Heart left ventricle (tissue), 16 donors: ENCODE results near the gene PFDN4. TPM values are rescaled to one million over a fixed set of nuclear protein-coding genes. Genes with fewer than 3 reads are reported as not detected.
A peak's percentile ranks its signal among the peaks of the same experiment; 100 is the strongest.

Source experiments
- ATAC-seq, 4 donors: fragments of 200-7000 bp; cut with Tn5 transposase; one replicate each; pipeline ENCODE4 v1.9.1; 2020 to 2022; ENCODE audit warnings: moderate library complexity in 4 of 4, mild to moderate bottlenecking in 3 of 4, moderate number of reproducible peaks in 1 of 4
- DNase-seq, 5 donors: peaks; one replicate each; pipeline ENCODE4 v3.0.0-alpha.2; 2020
- H3K27ac ChIP-seq, 12 donors: fragments of 200-600 bp; sonication (generic) in 4 of 12; one replicate each; pipeline versions ENCODE4 v1.5.0 to v1.8.0; 2016 to 2022; ENCODE audit warnings: mild to moderate bottlenecking in 2 of 12
- H3K27me3 ChIP-seq, 9 donors: fragments of 200-600 bp; sonication (generic) in 2 of 9; one replicate each; pipeline versions ENCODE4 v1.5.1 to v1.8.0; 2016 to 2022; ENCODE audit warnings: mild to moderate bottlenecking in 3 of 9
- H3K36me3 ChIP-seq, 9 donors: fragments of 200-600 bp; sonication (generic) in 2 of 9; one replicate each; pipeline versions ENCODE4 v1.5.0 to v1.8.0; 2018 to 2022; ENCODE audit warnings: mild to moderate bottlenecking in 2 of 9
- H3K4me1 ChIP-seq, 12 donors: fragments of 200-600 bp; sonication (generic) in 4 of 12; one replicate each; pipeline versions ENCODE4 v1.5.0 to v1.8.0; 2016 to 2022; ENCODE audit warnings: mild to moderate bottlenecking in 3 of 12
- H3K4me3 ChIP-seq, 12 donors: fragments of 200-600 bp; sonication (generic) in 4 of 12; one replicate each; pipeline versions ENCODE4 v1.5.0 to v1.8.0; 2017 to 2022; ENCODE audit warnings: mild to moderate bottlenecking in 9 of 12, moderate library complexity in 4 of 12
- H3K9me3 ChIP-seq, 12 donors: fragments of 200-600 bp; sonication (generic) in 4 of 12; one replicate each; pipeline versions ENCODE4 v1.5.0 to v1.8.0; 2016 to 2022; ENCODE audit warnings: mild to moderate bottlenecking in 1 of 12
- POLR2A ChIP-seq, 2 donors: fragments of 450-650 bp; IDR thresholded peaks; one replicate each; pipeline ENCODE4 v1.6.1; 2017; ENCODE audit warnings: antibody characterized with exemption in 2 of 2, mild to moderate bottlenecking in 2 of 2, moderate library complexity in 2 of 2
- WGBS, 4 donors: extraction: QIAGEN DNeasy Blood & Tissue Kit in 2 of 4; methylation state at CpG; one replicate each; pipeline versions ENCODE4 v1.1.5 to v1.1.7; 2013 to 2018; 5-methylcytosine and 5-hydroxymethylcytosine counted together
- intact Hi-C, 10 donors: fragments of 100-400 bp; cut with DNase I; formaldehyde crosslinking; loops; one replicate each; pipeline versions ENCODE4 v1.11.1 to v1.14.2; 2022
- polyA plus RNA-seq, 2 donors: library from polyadenylated mRNA; stranded (reverse); fragments of 200-250 nt; gene quantifications; one replicate each; pipeline ENCODE4 v1.2.3, GENCODE V29; 2013
- total RNA-seq, 9 donors: library from RNA; depleted of rRNA in 2 of 9; stranded (reverse); fragments of >200 nt in 2 of 9; fragmentation: NEBNext Ultra II Directional in 3 of 9; extraction: Animal tissue kit (Norgen Biotek cat#: 25700) in 3 of 9; gene quantifications; one replicate each; pipeline versions ENCODE4 v1.1.0 to v1.2.4, GENCODE V29; 2016 to 2023
- TF ChIP-seq, protein P1 (sequence below), 12 donors: fragments of 200-600 bp; sonication (generic) in 4 of 12; IDR thresholded peaks; one replicate each; pipeline versions ENCODE4 v1.5.0 to v1.8.0; 2018 to 2022; ENCODE audit warnings: antibody characterized with exemption in 12 of 12, mild to moderate bottlenecking in 5 of 12
- donor health status: ischemic (EF 13 %, LVEDD 7.1; RV severe dilation, severe dysfunction).
- donor health status: healthy with polysubstance abuse.
- donor health status: DM: no; HTN: yes; CAD: no.
- donor health status: DM: no; HTN: no; CAD: no.
- donor health status: ischemic (EF 25% LVEDD 6.9; RV normal size, moderate dysfunction).
- donor health status: ischemic (EF 25% LVEDD 5.7; RV mildly dilated, moderate dysfunction).
- donor health status: healthy.
- donor health status: DM: yes; HTN: yes; CAD: no.
- donor health status: ischemic (EF 35%, LVEDD 5.7; RV mildly dilated, moderate dysfunction).
- donor health status: nonischemic (EF 11% LVEDD 7.7; RV severe dilation, severe dysfunction).
- donor health status: DM: yes; HTN: yes; CAD: no.
- donor health status: PGD.
- donor health status: ischemic (EF 29% LVEDD 5.4; RV normal size, mild dysfunction).
- donor health status: nonischemic (EF 23%, LVEDD 6.1; RV moderate dilation, normal function).

Gene PFDN4
- total and polyA plus RNA-seq, 11 donors = 21.0 to 92.0 (median 28.5) TPM

DNA sequence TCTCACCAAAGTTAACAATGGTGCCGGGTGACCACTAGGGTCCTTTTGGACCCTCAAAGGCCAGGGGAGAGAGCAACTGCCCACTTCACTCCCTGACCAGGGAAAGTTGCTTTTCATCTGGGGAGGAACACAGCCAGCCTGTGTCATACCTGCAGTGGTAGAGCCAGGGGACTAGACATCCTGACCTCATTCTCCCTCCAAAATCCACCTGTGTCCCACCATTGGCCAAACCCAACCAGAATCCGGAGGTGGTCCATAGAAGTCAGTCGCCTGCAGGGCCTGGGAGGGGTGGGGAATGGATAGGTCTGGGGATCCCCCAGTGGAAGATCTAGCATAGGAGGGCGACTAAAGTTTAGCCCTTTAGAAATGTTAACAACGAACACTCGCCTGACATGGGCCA is 12.8 kb downstream of the PFDN4 start:
- no peak overlapping the region for H3K4me3 ChIP-seq
- DNase-seq = no peak
- no peaks in the 10 kb centered on the region for H3K27me3 ChIP-seq
- ATAC-seq = no peak
- H3K27ac ChIP-seq = no peak overlapping the region
- H3K36me3 ChIP-seq = peaks cover 0 to 37% (median 19%) of the 10 kb centered on the region in 9 donors
- intact Hi-C loops = loop anchor here in 7 of 10 donors (1.0 to 10.0 kb wide), 5 partner anchors 254 to 427 kb away; partner anchors contain the start of gene DOK5 (in 3 of the 7)
- no peak for TF ChIP-seq POLR2A (IDR thresholded peaks at IDR 0.05)
- TF ChIP-seq, protein P1, sequence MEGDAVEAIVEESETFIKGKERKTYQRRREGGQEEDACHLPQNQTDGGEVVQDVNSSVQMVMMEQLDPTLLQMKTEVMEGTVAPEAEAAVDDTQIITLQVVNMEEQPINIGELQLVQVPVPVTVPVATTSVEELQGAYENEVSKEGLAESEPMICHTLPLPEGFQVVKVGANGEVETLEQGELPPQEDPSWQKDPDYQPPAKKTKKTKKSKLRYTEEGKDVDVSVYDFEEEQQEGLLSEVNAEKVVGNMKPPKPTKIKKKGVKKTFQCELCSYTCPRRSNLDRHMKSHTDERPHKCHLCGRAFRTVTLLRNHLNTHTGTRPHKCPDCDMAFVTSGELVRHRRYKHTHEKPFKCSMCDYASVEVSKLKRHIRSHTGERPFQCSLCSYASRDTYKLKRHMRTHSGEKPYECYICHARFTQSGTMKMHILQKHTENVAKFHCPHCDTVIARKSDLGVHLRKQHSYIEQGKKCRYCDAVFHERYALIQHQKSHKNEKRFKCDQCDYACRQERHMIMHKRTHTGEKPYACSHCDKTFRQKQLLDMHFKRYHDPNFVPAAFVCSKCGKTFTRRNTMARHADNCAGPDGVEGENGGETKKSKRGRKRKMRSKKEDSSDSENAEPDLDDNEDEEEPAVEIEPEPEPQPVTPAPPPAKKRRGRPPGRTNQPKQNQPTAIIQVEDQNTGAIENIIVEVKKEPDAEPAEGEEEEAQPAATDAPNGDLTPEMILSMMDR (IDR thresholded peaks at IDR 0.05) = no peak
- peaks cover 0 to 32% (median 16%) of the 10 kb centered on the region in 12 donors for H3K4me1 ChIP-seq
- WGBS, 4 donors = 90 to 98% (median 95%) methylated on average over 6 of the region's 6 CpGs
- H3K9me3 ChIP-seq = no peaks in the 10 kb centered on the region

DNA sequence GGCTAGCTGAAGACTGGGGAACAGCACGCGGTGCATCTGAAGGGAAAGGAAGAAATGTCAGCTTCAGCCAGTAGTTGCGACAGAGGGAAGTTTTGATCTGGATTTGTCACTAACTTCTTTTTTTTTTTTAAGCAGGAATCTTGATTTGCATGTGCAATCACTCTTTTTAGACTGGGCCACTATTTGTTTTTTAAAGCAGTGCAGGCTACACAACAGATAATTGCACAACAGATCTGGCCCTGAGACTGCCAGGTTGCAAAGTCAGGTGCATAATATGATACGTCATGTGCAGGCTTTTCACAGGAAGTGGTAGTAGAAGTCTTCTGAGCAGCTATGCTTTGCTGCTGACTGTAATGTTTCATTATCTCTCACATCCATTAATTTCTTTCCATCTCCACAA is 13.5 kb downstream of the PFDN4 start:
- ATAC-seq (no peak), DNase-seq (no peak)
- no peak overlapping the region for H3K4me3 ChIP-seq
- intact Hi-C loops = loop anchor here in 7 of 10 donors (2.0 to 10.0 kb wide), 4 partner anchors 253 to 426 kb away; partner anchors contain the start of gene DOK5 (in 3 of the 7)
- H3K4me1 ChIP-seq = peaks cover 0 to 32% (median 16%) of the 10 kb centered on the region in 12 donors
- no peak overlapping the region for H3K27ac ChIP-seq
- TF ChIP-seq POLR2A (IDR thresholded peaks at IDR 0.05) = no peak
- TF ChIP-seq, protein P1 (IDR thresholded peaks at IDR 0.05) = no peak
- peaks cover 0 to 31% (median 12%) of the 10 kb centered on the region in 9 donors for H3K36me3 ChIP-seq
- WGBS, 4 donors = 80 to 88% (median 83%) methylated on average over 4 of the region's 4 CpGs
- H3K27me3 ChIP-seq = no peaks in the 10 kb centered on the region
- H3K9me3 ChIP-seq = no peaks in the 10 kb centered on the region

DNA sequence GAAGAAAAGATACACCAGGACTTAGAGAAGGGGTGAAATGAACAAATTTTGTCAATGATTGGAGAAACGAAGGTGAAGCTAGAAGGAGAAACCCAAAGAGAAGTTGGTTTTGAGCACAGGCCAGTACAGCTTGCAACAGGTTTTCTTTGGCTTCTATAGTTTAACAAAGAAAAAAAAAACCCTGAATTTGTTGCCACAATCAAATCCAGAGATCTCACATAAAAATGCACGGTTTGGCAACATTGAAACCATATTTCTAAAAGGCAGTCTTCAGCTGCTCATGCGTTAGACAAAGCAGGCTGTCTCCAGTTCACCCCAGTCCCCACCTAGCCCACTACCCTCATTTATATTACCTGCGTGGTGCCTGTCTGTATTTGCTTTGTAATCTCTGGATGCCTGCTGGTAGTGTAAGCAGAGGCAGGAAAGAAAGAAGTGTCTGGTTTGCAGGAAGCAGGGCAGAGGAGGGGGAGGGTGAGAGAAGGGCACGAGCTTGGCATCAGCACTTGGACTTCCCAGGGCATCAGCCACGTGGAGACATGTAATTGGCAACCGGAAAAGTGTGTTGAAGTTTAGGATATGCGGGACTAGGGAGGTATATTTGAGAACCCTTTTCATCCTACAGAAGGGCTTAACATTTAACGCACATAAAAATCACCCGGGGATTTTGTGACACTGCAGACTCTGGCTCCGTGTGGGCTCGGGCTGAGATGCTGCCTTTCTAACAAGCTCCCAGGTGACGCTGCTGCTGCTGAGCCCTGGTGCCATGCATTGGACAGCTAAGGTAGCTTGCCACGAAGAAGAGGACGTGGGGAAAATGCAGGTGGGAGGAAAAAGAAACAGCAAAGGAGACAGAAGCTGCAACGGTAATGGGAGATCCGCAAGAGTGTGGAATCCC is 14.4 kb downstream of the PFDN4 start:
- H3K4me3 ChIP-seq = no peak overlapping the region
- 59 to 62% (median 60%) methylated on average over 17 of the region's 17 CpGs for WGBS, 4 donors

More for the DNA sequence above, 14.4 kb downstream of the PFDN4 start:
- intact Hi-C loops = loop anchor here in 9 of 10 donors (2.0 to 10.0 kb wide), 4 partner anchors 253 to 425 kb away; partner anchors contain the start of gene DOK5 (in 3 of the 9)
- DNase-seq (peak in 2 of 5 donors; percentile 18 to 39), ATAC-seq (peak; percentile 32 to 80 (median 70))
- H3K9me3 ChIP-seq = no peaks in the 10 kb centered on the region
- no peak for TF ChIP-seq POLR2A (IDR thresholded peaks at IDR 0.05)
- TF ChIP-seq, protein P1 (IDR thresholded peaks at IDR 0.05) = no peak
- peaks cover 0 to 32% (median 16%) of the 10 kb centered on the region in 12 donors for H3K4me1 ChIP-seq
- H3K36me3 ChIP-seq = peaks cover 0 to 23% (median 4%) of the 10 kb centered on the region in 9 donors
- no peak overlapping the region for H3K27ac ChIP-seq
- no peaks in the 10 kb centered on the region for H3K27me3 ChIP-seq
